Stomach smooth muscle (tissue), 2 donors: ENCODE data around the gene KHSRP.
"Not testable (repeated sequence)": the region's sequence is repeated elsewhere in the genome, so short reads cannot be mapped to it uniquely, and the experiment has no call there.

ENCODE experiments used
- H3K27ac ChIP-seq: one replicate; pipeline ENCODE4 v1.7.0; 2013; ENCODE audit warnings: mild to moderate bottlenecking, low read length, inconsistent platforms
- H3K27me3 ChIP-seq, 2 donors: one replicate each; pipeline ENCODE4 v1.7.0; 2013; ENCODE audit warnings: low read length in 2 of 2; ENCODE audit not compliant: insufficient read depth in 2 of 2, control insufficient read depth in 1 of 2
- H3K36me3 ChIP-seq, 2 donors: one replicate each; pipeline ENCODE4 v1.7.0; 2013; ENCODE audit warnings: low read length in 2 of 2; ENCODE audit not compliant: control insufficient read depth in 2 of 2, insufficient read depth in 2 of 2
- H3K4me1 ChIP-seq: one replicate; pipeline ENCODE4 v1.7.0; 2013; ENCODE audit warnings: low read length; ENCODE audit not compliant: control insufficient read depth, insufficient read depth
- H3K4me3 ChIP-seq, 2 donors: one replicate each; pipeline ENCODE4 v1.7.0; 2013; ENCODE audit warnings: low read length in 2 of 2
- H3K9ac ChIP-seq, 2 donors: one replicate each; pipeline ENCODE4 v1.7.0; 2013; ENCODE audit warnings: low read length in 2 of 2, mild to moderate bottlenecking in 1 of 2
- H3K9me3 ChIP-seq, 2 donors: one replicate each; pipeline ENCODE4 v1.7.0; 2013; ENCODE audit warnings: low read length in 2 of 2; ENCODE audit not compliant: control insufficient read depth in 2 of 2
- donor health status: healthy.
- donor health status: Pancreatic carcinoma.

Gene KHSRP

GRCh38 chr19:6428692-6429418, 4.2 kb upstream of the KHSRP start:
- H3K4me3 ChIP-seq, H3K4me1 ChIP-seq, H3K27me3 ChIP-seq, H3K27ac ChIP-seq, H3K9ac ChIP-seq, H3K36me3 ChIP-seq, H3K9me3 ChIP-seq: not testable (repeated sequence)

- Histone ChIP-seq H3K4me1 (peaks cover 24% of the 10 kb centered on the region), H3K27me3 (peaks cover 0 to 2% of the 10 kb centered on the region in 2 donors), H3K36me3 (no peaks in the 10 kb centered on the region), H3K27ac (no peak overlapping the region), H3K4me3 (no peak overlapping the region), H3K9ac (no peak overlapping the region), H3K9me3 (peaks cover 0 to 4% of the 10 kb centered on the region in 2 donors)
Measured at GRCh38 chr19:6427131-6427530, 2.5 kb upstream of the KHSRP start.

- H3K9ac ChIP-seq: peak overlapping the region; percentile 16 to 47
- H3K9me3 ChIP-seq: peaks cover 0 to 4% of the 10 kb centered on the region in 2 donors
- H3K4me3 ChIP-seq: peak overlapping the region; percentile 26 to 54
- peaks cover 30% of the 10 kb centered on the region for H3K4me1 ChIP-seq
- H3K27me3 ChIP-seq: peaks cover 0 to 2% of the 10 kb centered on the region in 2 donors
- H3K27ac ChIP-seq: peak overlapping the region; percentile 88
- H3K36me3 ChIP-seq: peaks cover 0 to 4% of the 10 kb centered on the region in 2 donors
Measured at GRCh38 chr19:6425732-6426620, 1.4 kb upstream of the KHSRP start.

- Histone ChIP-seq H3K27me3 (peaks cover 0 to 2% of the 10 kb centered on the region in 2 donors), H3K4me1 (peaks cover 30% of the 10 kb centered on the region), H3K4me3 (peak overlapping the region; percentile 26 to 54), H3K27ac (peak overlapping the region; percentile 88), H3K36me3 (peaks cover 7% of the 10 kb centered on the region in 2 donors), H3K9ac (peak overlapping the region; percentile 16 to 47), H3K9me3 (peaks cover 0 to 4% of the 10 kb centered on the region in 2 donors)
Measured at GRCh38 chr19:6424939-6425731, 524 bp upstream of the KHSRP start.

- peak overlapping the region; percentile 85 to 96 for H3K4me3 ChIP-seq
- peaks cover 0 to 4% of the 10 kb centered on the region in 2 donors for H3K9me3 ChIP-seq
- peaks cover 0 to 2% of the 10 kb centered on the region in 2 donors for H3K27me3 ChIP-seq
Measured at GRCh38 chr19:6423499-6424194, 964 bp downstream of the KHSRP start.

GRCh38 chr19:6421075-6422014, 3.3 kb downstream of the KHSRP start:
- H3K4me3 ChIP-seq: peak overlapping the region in 1 of 2 donors; percentile 15
- H3K9me3 ChIP-seq: peaks cover 0 to 4% of the 10 kb centered on the region in 2 donors
- peak overlapping the region in 1 of 2 donors; percentile 27 for H3K9ac ChIP-seq
- peaks cover 34% of the 10 kb centered on the region for H3K4me1 ChIP-seq
- H3K36me3 ChIP-seq: peaks cover 43 to 44% of the 10 kb centered on the region in 2 donors
- no peaks in the 10 kb centered on the region for H3K27me3 ChIP-seq
- H3K27ac ChIP-seq: no peak overlapping the region

More at GRCh38 chr19:6423499-6424194, 964 bp downstream of the KHSRP start:
- peaks cover 20 to 21% of the 10 kb centered on the region in 2 donors for H3K36me3 ChIP-seq
- peak overlapping the region; percentile 46 for H3K27ac ChIP-seq
- peak overlapping the region; percentile 86 to 89 for H3K9ac ChIP-seq
- H3K4me1 ChIP-seq: peaks cover 34% of the 10 kb centered on the region

GRCh38 chr19:6418562-6418932, 6.1 kb downstream of the KHSRP start:
- H3K27me3 ChIP-seq: no peaks in the 10 kb centered on the region
- no peaks in the 10 kb centered on the region for H3K9me3 ChIP-seq
- no peak overlapping the region for H3K4me3 ChIP-seq
- H3K4me1 ChIP-seq: peaks cover 26% of the 10 kb centered on the region
- no peak overlapping the region for H3K9ac ChIP-seq
- H3K27ac ChIP-seq: no peak overlapping the region
- H3K36me3 ChIP-seq: peaks cover 56 to 59% of the 10 kb centered on the region in 2 donors

- H3K36me3 ChIP-seq: peaks cover 56 to 59% of the 10 kb centered on the region in 2 donors
- H3K4me1 ChIP-seq: peaks cover 20% of the 10 kb centered on the region
- H3K27ac ChIP-seq: no peak overlapping the region
Measured at GRCh38 chr19:6417713-6418561, 6.7 kb downstream of the KHSRP start.

More at GRCh38 chr19:6417713-6418561, 6.7 kb downstream of the KHSRP start:
- Histone ChIP-seq H3K9ac (no peak overlapping the region), H3K27me3 (no peaks in the 10 kb centered on the region), H3K9me3 (no peaks in the 10 kb centered on the region), H3K4me3 (no peak overlapping the region)
